Pulmonary artery endothelial cell (primary cell): ENCODE measurements around the gene LTB4R. TPM values are rescaled to one million over a fixed set of nuclear protein-coding genes. Genes with fewer than 3 reads are reported as not detected.

ENCODE experiments used
- DNase-seq: peaks from one replicate; pipeline ENCODE4 v3.0.0-alpha.2; 2011; ENCODE audit warnings: low read depth, low spot score
- total RNA-seq: library from RNA; depleted of rRNA; stranded (reverse); fragments of >200 nt; gene quantifications from 2 replicates; pipeline ENCODE4 v1.2.3, GENCODE V29; 2014

Gene LTB4R
- total RNA-seq, 1 donor from 2014 or later: 1.9 TPM

GRCh38 chr14:24366721-24367513, 55.6 kb downstream of the LTB4R start:
- DNase-seq: peak; percentile 63

Other genes with a start within 250 kb of the LTB4R start
- gene CPNE6, start 239.9 kb upstream of the LTB4R start, total RNA-seq: not detected in 2 replicates
- gene PCK2, start 217.2 kb upstream of the LTB4R start, total RNA-seq: 9.8 and 18.5 TPM in 2 replicates
- 50.1 and 61.2 TPM in 2 replicates for gene DCAF11, start 196.7 kb upstream of the LTB4R start, total RNA-seq
- gene NRL, start 196.6 kb upstream of the LTB4R start, total RNA-seq: 0.33 and 0.56 TPM in 2 replicates
- gene FITM1, start 180.8 kb upstream of the LTB4R start, total RNA-seq: 0.13 TPM in 1 of 2 replicates, not detected in the other
- 121 and 126 TPM in 2 replicates for gene PSME1, start 175.3 kb upstream of the LTB4R start, total RNA-seq
- 22.7 and 27.6 TPM in 2 replicates for gene EMC9, start 169.9 kb upstream of the LTB4R start, total RNA-seq
- gene PSME2, start 164.9 kb upstream of the LTB4R start, total RNA-seq: 155 and 175 TPM in 2 replicates
- 34.1 and 36.2 TPM in 2 replicates for gene RNF31, start 164.0 kb upstream of the LTB4R start, total RNA-seq
- 42.1 and 48.9 TPM in 2 replicates for gene IRF9, start 150.2 kb upstream of the LTB4R start, total RNA-seq
- gene REC8, start 139.4 kb upstream of the LTB4R start, total RNA-seq: 1.6 and 4.1 TPM in 2 replicates
- gene IPO4, start 122.7 kb upstream of the LTB4R start, total RNA-seq: 57.2 and 58.4 TPM in 2 replicates
- 48.9 and 67.2 TPM in 2 replicates for gene TM9SF1, start 116.1 kb upstream of the LTB4R start, total RNA-seq
- 0.20 TPM in 1 of 2 replicates, not detected in the other for gene TSSK4, start 105.8 kb upstream of the LTB4R start, total RNA-seq
- 27.7 and 36.5 TPM in 2 replicates for gene CHMP4A, start 98.0 kb upstream of the LTB4R start, total RNA-seq
- gene MDP1, start 95.4 kb upstream of the LTB4R start, total RNA-seq: 6.9 and 13.1 TPM in 2 replicates
- gene NEDD8, start 79.1 kb upstream of the LTB4R start, total RNA-seq: 219 and 229 TPM in 2 replicates
- 97.8 and 115 TPM in 2 replicates for gene GMPR2, start 78.6 kb upstream of the LTB4R start, total RNA-seq
- gene TINF2, start 68.9 kb upstream of the LTB4R start, total RNA-seq: 49.1 and 55.5 TPM in 2 replicates
- gene TGM1, start 48.3 kb upstream of the LTB4R start, total RNA-seq: 0.40 and 0.74 TPM in 2 replicates
- gene RABGGTA, start 39.9 kb upstream of the LTB4R start, total RNA-seq: 21.0 and 21.6 TPM in 2 replicates
- gene DHRS1, start 11.7 kb upstream of the LTB4R start, total RNA-seq: 6.4 and 12.7 TPM in 2 replicates
- gene NOP9, start 11.7 kb upstream of the LTB4R start, total RNA-seq: 31.3 and 41.3 TPM in 2 replicates
- gene CIDEB, start 3.5 kb upstream of the LTB4R start, total RNA-seq: 1.1 and 2.8 TPM in 2 replicates
- gene LTB4R2, start 1.4 kb upstream of the LTB4R start, total RNA-seq: 3.6 and 4.2 TPM in 2 replicates
- gene ADCY4, start 23.6 kb downstream of the LTB4R start, total RNA-seq: 36.3 and 41.8 TPM in 2 replicates
- gene RIPK3, start 28.5 kb downstream of the LTB4R start, total RNA-seq: 3.7 and 3.9 TPM in 2 replicates
- 16.1 and 19.1 TPM in 2 replicates for gene NFATC4, start 56.7 kb downstream of the LTB4R start, total RNA-seq
- gene NYNRIN, start 87.5 kb downstream of the LTB4R start, total RNA-seq: 9.8 and 10.5 TPM in 2 replicates
- 0.86 and 1.8 TPM in 2 replicates for gene CBLN3, start 118.2 kb downstream of the LTB4R start, total RNA-seq
- gene KHNYN, start 118.5 kb downstream of the LTB4R start, total RNA-seq: 53.9 and 72.1 TPM in 2 replicates
- 10.4 TPM in 2 replicates for gene SDR39U1, start 131.3 kb downstream of the LTB4R start, total RNA-seq
- not detected in 2 replicates for gene CMA1, start 196.8 kb downstream of the LTB4R start, total RNA-seq